Kidney (tissue), 14 donors: Measurements from ENCODE around the gene C10orf62. TPM values are rescaled to one million over a fixed set of nuclear protein-coding genes. Genes with fewer than 3 reads are reported as not detected.

Source experiments
- DNase-seq, 5 donors: peaks; one replicate each; pipeline ENCODE4 v3.0.0-alpha.2; 2013 to 2020
- FAIRE-seq: peaks from 2 replicates; lab custom pipeline; 2012; peaks lifted over from hg19 to GRCh38; lab: Jason Lieb, UNC
- H3K27ac ChIP-seq, 2 donors: one replicate each; pipeline ENCODE4 v1.7.0; 2013; ENCODE audit warnings: low read depth in 2 of 2, low read length in 2 of 2, inconsistent platforms in 1 of 2
- H3K27me3 ChIP-seq: one replicate; pipeline ENCODE4 v1.7.1; 2013; ENCODE audit warnings: low read length, inconsistent platforms; ENCODE audit not compliant: control insufficient read depth, insufficient read depth
- H3K36me3 ChIP-seq, 3 donors: one replicate each; pipeline versions ENCODE4 v1.7.0 to v1.7.1; 2013; ENCODE audit warnings: low read length in 3 of 3, control low read depth in 1 of 3, inconsistent platforms in 1 of 3; ENCODE audit not compliant: insufficient read depth in 3 of 3, control insufficient read depth in 2 of 3
- H3K4me1 ChIP-seq, 3 donors: one replicate each; pipeline versions ENCODE4 v1.7.0 to v1.7.1; 2013; ENCODE audit warnings: low read length in 3 of 3, inconsistent platforms in 1 of 3, low read depth in 1 of 3; ENCODE audit not compliant: control insufficient read depth in 2 of 3, insufficient read depth in 2 of 3
- H3K4me3 ChIP-seq, 3 donors: one replicate each; pipeline versions ENCODE4 v1.7.0 to v1.8.1; 2013; ENCODE audit warnings: low read length in 3 of 3, control low read depth in 1 of 3, inconsistent platforms in 1 of 3
- H3K9ac ChIP-seq, 3 donors: one replicate each; pipeline versions ENCODE4 v1.7.0 to v1.7.1; 2013; ENCODE audit warnings: low read length in 3 of 3, control low read depth in 1 of 3, inconsistent platforms in 1 of 3
- H3K9me3 ChIP-seq, 3 donors: one replicate each; pipeline versions ENCODE4 v1.7.0 to v1.7.1; 2013; ENCODE audit warnings: low read length in 3 of 3, control low read depth in 1 of 3, inconsistent platforms in 1 of 3; ENCODE audit not compliant: control insufficient read depth in 2 of 3, insufficient read depth in 1 of 3
- intact Hi-C: fragments of 100-400 bp; cut with DNase I; formaldehyde crosslinking; loops from one replicate; pipeline ENCODE4 v1.11.1; 2022
- polyA plus RNA-seq: library from polyadenylated mRNA; stranded (reverse); fragments of 350-450 nt; fragmentation: Illumina TruSeq; extraction: RNeasy Lipid Tissue Mini Kit (QIAGEN cat#74804); gene quantifications from one replicate; pipeline ENCODE4 v1.2.3, GENCODE V29; 2014; ENCODE audit warnings: low read depth, low replicate concordance; ENCODE audit not compliant: insufficient read depth
- total RNA-seq: library from RNA; stranded (reverse); fragmentation: NEBNext Ultra II Directional; extraction: Animal tissue kit (Norgen Biotek cat#: 25700); gene quantifications from one replicate; pipeline ENCODE4 v1.2.1, GENCODE V29; 2021
- TF ChIP-seq, protein P1 (sequence below): IDR thresholded peaks from 3 replicates; pipeline ENCODE4 v1.5.1; 2012; ENCODE audit warnings: mild to moderate bottlenecking, moderate library complexity, borderline replicate concordance; ENCODE audit not compliant: insufficient read depth; ENCODE audit errors: extremely low read depth
- donor health status: control.
- donor health status: control.
- donor health status: control.
- donor health status: control.
- donor health status: control.
- donor health status: DM: yes; HTN: yes; CAD: no.
- donor health status: Normal renal cell carcinoma (clear cell type).

The C10orf62 gene
- total and polyA plus RNA-seq, 2 donors from 2014 or later, result 0.77 to 1.6 TPM

DNA sequence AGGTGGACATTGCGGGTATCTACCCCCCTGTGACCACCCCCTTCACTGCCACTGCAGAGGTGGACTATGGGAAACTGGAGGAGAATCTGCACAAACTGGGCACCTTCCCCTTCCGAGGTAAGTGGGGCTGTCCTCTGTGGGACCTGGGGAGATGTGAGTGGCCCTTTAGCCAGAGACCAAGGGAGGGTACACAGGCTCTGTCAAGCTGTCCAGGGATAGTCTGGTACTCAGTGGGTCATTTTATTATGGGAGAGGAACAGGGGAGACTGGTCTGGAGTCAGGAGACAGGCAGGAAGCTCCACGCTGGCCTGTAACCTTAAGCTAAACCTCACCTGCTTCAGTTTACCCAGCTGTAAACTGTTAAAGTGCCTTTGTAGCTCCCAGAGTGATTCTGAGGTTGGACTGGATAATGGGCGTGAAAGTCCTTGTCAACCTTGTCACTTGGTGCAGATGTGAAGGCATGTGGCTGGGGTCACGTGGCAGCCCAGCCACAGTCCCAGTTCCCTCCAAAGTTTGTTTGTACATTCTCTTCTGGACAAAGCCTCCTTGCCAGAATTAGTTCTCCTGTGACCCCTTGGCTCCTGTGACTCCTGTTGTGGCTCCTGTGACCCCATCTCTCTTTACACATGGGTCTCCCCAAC is 4.6 kb upstream of the C10orf62 start:
- no peak for DNase-seq
- Histone ChIP-seq H3K27ac (peak overlapping the region; percentile 94 to 95), H3K27me3 (no peaks in the 10 kb centered on the region), H3K36me3 (no peaks in the 10 kb centered on the region), H3K4me1 (peaks cover 0 to 32% (median 17%) of the 10 kb centered on the region in 3 donors), H3K4me3 (peak overlapping the region in 2 of 3 donors; percentile 40 to 76), H3K9me3 (no peaks in the 10 kb centered on the region), H3K9ac (peak overlapping the region in 1 of 3 donors; percentile 86)
- intact Hi-C loops, result no loop called here
- TF ChIP-seq, protein P1, sequence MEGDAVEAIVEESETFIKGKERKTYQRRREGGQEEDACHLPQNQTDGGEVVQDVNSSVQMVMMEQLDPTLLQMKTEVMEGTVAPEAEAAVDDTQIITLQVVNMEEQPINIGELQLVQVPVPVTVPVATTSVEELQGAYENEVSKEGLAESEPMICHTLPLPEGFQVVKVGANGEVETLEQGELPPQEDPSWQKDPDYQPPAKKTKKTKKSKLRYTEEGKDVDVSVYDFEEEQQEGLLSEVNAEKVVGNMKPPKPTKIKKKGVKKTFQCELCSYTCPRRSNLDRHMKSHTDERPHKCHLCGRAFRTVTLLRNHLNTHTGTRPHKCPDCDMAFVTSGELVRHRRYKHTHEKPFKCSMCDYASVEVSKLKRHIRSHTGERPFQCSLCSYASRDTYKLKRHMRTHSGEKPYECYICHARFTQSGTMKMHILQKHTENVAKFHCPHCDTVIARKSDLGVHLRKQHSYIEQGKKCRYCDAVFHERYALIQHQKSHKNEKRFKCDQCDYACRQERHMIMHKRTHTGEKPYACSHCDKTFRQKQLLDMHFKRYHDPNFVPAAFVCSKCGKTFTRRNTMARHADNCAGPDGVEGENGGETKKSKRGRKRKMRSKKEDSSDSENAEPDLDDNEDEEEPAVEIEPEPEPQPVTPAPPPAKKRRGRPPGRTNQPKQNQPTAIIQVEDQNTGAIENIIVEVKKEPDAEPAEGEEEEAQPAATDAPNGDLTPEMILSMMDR, result no peak
- FAIRE-seq, result no peak

DNA sequence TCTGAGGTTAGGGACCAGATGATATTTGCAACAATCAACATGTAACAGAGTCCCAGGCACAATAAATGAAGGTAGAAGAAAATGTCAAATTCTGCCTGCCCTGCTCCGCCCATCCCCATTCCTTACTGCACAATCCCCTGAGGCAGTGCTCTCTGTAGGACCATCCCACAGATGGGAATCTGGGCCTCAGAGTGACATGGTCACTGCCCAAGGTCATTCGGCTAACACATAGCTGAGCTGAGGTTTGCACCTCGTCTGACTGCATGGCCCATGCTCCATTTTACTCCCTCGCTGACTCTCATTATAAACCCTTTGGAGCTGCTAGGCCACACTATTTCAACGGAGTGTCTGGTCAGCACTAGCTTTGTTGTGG is 4.1 kb upstream of the C10orf62 start:
- Histone ChIP-seq H3K4me3 (peak overlapping the region in 2 of 3 donors; percentile 40 to 76), H3K27ac (peak overlapping the region; percentile 94 to 95), H3K36me3 (no peaks in the 10 kb centered on the region), H3K27me3 (no peaks in the 10 kb centered on the region), H3K4me1 (peaks cover 0 to 32% (median 17%) of the 10 kb centered on the region in 3 donors), H3K9ac (peak overlapping the region in 1 of 3 donors; percentile 86), H3K9me3 (no peaks in the 10 kb centered on the region)
- intact Hi-C loops, result no loop called here
- no peak for DNase-seq
- FAIRE-seq, result no peak
- TF ChIP-seq, protein P1, result no peak

DNA sequence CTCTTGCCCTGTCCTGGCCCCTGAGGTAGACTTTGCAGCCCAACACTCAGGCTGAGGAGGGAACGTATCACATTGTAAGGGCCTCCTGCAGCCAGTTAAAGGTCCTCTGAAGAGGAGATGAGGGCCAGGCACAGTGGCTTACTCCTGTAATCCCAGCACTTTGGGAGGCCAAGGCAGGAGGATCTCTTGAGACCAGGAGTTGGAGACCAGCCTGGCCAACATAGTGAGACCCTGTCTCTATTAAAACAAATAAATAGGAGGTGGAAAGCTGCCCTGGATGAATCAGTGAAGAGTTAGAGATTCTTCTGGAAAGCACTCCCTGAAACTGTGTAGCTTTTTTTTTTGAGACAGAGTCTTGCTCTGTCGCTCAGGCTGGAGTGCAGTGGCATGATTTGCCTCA is 2.3 kb upstream of the C10orf62 start:
- Histone ChIP-seq H3K27me3 (no peaks in the 10 kb centered on the region), H3K9me3 (no peaks in the 10 kb centered on the region), H3K4me3 (peak overlapping the region in 2 of 3 donors; percentile 54 to 76), H3K4me1 (peaks cover 0 to 30% (median 13%) of the 10 kb centered on the region in 3 donors), H3K9ac (peak overlapping the region in 1 of 3 donors; percentile 86), H3K36me3 (no peaks in the 10 kb centered on the region), H3K27ac (peak overlapping the region in 1 of 2 donors; percentile 72)
- intact Hi-C loops, result no loop called here
- TF ChIP-seq, protein P1, result no peak
- no peak for FAIRE-seq
- no peak for DNase-seq
